Renal cortex interstitium (tissue), 11 donors: Measurements from ENCODE around the gene FBXO34. TPM values are rescaled to one million over a fixed set of nuclear protein-coding genes. Genes with fewer than 3 reads are reported as not detected.
A peak's percentile ranks its signal among the peaks of the same experiment; 100 is the strongest.

Source experiments
- DNase-seq, 11 donors: peaks; one replicate each; pipeline ENCODE4 v3.0.0-alpha.2; 2013; ENCODE audit warnings: low read depth in 9 of 11, low spot score in 4 of 11; ENCODE audit errors: extremely low read depth in 1 of 11
- polyA plus RNA-seq, 3 donors: library from polyadenylated mRNA; unstranded; fragments of 120-200 nt; gene quantifications; one replicate each; pipeline ENCODE4 v1.2.1, GENCODE V29; 2013; ENCODE audit not compliant: insufficient read length in 3 of 3

Gene FBXO34
- polyA plus RNA-seq, 3 donors, result 32.5 to 38.8 (median 38.7) TPM

DNA sequence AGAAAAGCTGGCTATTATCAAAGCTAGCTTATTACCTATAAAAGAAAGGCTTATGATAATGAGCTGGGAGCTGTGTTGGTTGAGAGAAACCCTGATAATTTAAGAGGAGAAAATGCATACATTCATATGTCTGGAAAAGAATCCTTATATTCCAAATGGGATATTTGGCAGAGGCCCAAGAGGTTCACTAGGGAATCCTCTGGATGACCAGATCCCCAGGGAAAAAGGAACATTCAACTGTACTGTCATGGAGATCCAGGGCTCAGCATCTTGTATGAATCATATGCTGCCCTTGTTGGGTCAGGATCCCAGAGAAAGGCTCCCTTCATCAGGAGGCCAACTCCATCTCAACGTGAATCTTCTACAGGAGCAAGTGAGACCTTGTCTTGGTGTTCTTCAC lies 16.6 kb upstream of the FBXO34 start:
- no peak for DNase-seq

GRCh38 chr14:55255979-55256378 lies 15.2 kb upstream of the FBXO34 start:
- no peak for DNase-seq

DNA sequence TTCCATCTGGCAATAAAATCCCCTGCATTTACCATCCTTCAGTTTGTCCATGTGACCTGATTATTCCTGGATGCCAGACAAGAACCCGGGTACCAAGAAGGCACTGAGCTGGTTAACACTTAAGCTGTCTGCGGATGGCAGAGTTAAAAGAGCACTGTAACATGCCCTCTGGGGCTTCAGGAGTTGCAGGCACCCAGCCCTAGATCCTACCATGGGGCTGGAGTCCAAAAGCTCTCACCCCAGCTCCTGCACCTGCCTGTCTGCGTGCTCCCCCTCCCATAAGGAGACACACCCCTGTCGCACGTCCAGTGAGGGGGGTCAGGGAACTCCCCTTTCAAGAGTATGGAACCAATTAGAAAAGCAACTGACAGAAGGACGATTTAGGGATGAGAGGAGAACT lies 14.6 kb upstream of the FBXO34 start:
- DNase-seq, result no peak

GRCh38 chr14:55265197-55265596 lies 6.0 kb upstream of the FBXO34 start:
- DNase-seq, result no peak

DNA sequence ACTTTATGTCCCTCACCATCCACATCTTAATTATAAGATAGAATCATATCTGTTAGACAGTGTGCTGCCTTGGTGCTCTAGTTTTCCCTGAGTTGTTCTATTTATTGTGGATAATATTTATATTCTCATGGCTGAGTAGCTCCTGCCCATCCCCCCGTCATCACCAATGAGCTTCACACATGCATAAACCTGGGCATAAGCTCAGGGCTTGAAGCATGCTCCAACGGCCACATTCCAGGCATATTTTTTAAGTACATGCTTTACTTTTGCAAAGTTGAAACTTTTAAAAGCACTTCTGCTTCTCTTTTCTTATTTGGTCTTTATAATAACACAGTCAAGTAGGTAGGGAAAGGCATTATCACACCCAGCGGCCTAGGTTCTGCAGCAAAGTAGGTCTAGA lies 3.4 kb upstream of the FBXO34 start:
- peak in 2 of 11 donors; percentile 45 for DNase-seq

- DNase-seq, result peak; percentile 62 to 80 (median 74)
These were observed 514 bp downstream of the FBXO34 start for GRCh38 chr14:55271572-55272298.

GRCh38 chr14:55272387-55272786 lies 1.2 kb downstream of the FBXO34 start:
- DNase-seq, result no peak

DNA sequence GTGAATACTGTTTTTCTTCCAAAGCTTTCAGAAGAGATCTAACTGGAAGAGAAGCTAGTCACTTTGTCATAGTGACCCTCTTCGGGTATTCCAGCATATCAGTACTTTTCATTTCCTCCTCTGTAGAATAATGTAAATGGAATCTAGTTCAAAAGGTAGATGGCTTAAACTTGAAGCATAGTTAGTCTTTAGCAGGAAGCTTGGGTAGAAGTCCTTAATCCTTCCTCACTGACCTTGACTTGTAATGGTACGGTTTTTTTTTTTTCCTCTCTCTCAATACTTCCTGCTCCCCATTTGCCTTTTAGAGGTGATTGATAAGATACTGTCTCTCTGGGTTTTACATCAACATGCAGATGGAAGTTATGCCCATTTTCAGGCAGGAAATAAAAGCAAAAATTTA lies 1.7 kb downstream of the FBXO34 start:
- no peak for DNase-seq

GRCh38 chr14:55274146-55274545 lies 2.9 kb downstream of the FBXO34 start:
- DNase-seq, result no peak

DNA sequence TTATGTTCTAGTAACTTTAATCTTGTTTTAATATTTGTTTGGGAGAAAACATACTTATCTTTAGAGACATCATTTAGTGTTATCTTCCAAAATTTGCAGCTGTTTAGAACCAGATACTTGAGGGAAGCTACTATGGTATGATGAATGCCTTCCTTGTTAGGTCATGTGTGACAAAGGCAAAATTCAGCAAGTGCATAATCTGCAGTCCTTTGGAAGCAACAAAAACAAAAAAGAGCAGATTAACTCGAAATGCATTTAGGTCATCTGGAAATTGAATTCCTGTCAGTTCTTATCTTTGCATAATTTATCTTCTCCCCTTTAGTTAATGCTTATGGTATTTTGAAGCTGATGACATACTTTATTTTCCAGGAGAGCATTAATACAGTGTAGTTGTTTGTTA lies 3.5 kb downstream of the FBXO34 start:
- no peak for DNase-seq

GRCh38 chr14:55276736-55277135 lies 5.5 kb downstream of the FBXO34 start:
- no peak for DNase-seq

DNA sequence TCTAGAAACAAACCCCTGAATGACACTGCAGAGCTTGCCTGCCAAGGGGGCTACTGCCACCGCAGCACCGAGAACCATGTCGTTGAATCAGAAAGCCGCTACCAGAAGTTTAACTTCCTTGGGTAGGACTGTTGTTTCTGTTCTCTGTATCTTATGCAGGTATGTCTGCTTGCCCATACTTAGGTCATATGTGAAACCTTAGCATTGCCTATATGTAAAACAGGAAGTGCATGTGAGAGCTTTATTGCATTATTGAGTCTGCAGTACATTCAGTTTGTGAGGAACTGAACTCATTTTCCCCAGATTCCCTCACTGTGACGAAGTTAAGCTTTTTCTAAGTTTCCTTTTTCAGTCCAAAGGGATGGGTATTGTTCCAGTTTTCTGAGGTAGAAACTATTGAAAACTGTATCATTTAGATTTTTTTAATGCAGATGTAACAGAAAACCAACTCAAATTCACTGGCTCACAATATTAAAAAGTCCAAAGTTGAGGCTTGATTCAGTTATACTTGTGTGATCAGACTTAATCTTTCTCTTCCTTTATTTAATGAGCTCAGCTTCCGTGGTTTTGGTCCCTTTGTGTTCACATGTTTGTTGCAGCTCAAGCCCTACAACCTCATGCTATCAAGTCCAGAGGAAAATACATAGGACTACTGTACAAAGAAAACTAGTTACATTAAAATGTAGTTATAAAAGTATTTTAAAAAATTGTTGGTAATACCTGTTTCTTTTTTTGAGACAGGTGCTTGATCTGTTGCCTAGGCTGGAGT lies 6.9 kb downstream of the FBXO34 start:
- no peak for DNase-seq

DNA sequence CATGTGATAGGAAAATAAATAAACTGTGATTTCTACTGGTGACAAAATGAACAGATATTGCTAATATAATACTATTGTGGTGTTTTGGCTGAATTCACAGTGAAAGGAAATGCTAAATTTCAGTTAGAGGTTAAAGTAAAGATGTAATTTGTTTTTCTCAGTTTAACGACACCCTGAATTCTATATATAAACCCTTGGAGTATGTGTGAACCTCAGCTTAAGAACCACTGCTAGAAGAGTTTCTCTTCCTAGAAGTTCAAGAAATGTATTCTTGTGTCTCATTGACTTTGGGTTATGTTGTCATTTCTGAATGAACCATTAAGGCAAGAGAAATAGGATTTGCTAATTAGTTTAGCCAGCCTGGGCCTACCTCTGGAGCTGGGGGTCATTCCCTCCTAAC lies 8.2 kb downstream of the FBXO34 start:
- DNase-seq, result no peak

DNA sequence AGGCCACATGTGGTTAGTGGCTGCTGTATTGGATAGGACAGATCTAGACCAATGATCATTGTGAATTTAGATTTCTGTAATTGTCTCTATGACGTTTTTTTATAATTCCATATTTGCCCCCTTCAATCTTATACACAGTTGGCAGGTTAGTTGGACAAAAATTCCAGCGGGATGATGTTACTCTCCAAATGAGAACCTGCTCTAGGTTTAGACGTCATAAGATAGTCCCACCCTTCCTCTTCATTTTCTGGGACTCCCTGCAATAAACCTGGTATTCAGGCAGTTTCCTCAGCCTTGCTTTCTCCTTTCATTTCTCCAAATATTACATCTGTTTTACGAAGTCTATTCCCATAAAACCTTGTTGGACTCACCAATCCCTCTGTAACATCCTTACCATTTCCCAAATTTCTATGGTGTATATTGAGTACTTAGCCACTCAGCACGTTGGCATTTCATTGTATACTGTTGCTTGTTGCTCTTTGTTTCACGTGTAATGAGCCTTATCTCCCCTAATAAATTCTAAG lies 10.2 kb downstream of the FBXO34 start:
- DNase-seq, result no peak

DNA sequence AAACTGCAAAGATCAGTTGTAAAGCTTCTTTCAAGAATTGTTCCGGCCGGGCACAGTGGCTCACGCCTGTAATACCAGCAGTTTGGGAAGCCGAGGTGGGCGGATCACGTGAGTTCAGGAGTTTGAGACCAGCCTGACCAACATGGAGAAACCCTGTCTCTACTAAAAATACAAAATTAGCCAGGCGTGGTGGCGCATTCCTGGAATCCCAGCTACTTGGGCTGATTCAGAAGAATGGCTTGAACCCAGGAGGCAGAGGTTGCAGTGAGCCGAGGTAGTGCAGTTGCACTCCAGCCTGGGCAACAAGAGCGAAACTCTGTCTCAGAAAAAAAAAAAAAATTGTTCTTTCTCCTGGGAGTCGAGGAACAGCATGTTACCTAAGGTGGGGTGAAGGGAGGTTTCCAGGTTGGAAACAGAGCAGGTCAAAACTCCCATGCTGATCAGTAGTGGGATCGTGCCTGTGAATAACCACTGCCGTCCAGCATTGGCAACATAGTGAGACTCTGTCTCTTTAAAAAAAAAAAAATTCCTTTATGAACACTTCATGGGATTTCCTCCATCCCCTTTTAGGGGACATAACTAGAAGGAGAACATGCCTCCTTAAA lies 13.9 kb downstream of the FBXO34 start:
- DNase-seq, result no peak

- no peak for DNase-seq
These were observed 17.2 kb downstream of the FBXO34 start for GRCh38 chr14:55288439-55288838.

- no peak for DNase-seq
These were observed 20.4 kb downstream of the FBXO34 start for GRCh38 chr14:55291480-55292081.

GRCh38 chr14:55294603-55295002 lies 23.4 kb downstream of the FBXO34 start:
- DNase-seq, result no peak

DNA sequence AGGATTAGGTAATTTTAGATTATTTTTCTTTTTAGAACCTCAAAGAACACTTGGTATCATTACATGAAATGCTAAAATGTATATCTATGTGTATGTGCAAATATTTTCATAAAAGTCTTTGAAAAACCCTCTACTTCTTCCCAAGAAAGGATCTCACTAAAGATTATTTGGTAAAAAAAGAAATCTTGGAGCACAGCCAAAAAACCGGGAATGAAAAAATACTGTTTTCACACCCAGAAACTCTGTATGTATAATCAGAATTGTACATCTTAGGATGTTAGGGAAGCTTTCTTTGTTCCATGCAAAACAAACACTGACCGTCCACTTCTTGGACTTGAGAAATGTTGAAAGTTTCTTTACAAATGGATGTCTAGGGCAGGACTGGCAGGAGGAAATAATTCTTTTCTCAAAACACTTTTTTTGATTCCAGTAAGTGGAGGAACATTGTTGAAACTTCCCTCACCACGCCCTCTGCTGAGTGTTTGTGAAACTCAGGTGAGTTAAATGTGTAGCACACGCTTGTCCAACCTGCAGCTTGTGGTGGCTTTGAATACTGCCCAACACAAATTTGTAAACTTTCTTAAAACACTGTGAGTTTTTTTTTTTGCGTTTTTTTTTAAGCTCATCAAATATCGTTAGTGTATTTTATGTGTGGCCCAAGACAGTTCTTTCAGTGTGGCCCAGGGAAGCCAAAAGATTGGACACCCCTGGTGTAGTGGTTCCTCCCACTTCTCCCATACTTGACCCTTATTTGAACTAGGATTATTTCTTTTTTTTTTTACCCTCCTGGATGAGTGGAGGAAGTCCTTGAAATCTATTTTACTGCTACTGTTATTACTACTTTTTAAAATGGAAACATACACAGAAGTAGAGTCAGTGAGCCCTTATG lies 26.6 kb downstream of the FBXO34 start:
- DNase-seq, result peak in 3 of 11 donors; percentile 18 to 33 (median 23)
